H1 (cell line): ENCODE results near the gene PSPN.

Experiments used
- GTF2F1 ChIP-seq: IDR thresholded peaks from 2 replicates; pipeline ENCODE4 v1.6.1; 2012; ENCODE audit warnings: low read depth, low read length, improper control_type of control experiment, borderline replicate concordance
- NRF1 ChIP-seq: IDR thresholded peaks from 2 replicates; pipeline ENCODE4 v1.6.1; 2011; ENCODE audit warnings: mild to moderate bottlenecking, low read depth, low read length, improper control_type of control experiment
- POLR2AphosphoS5 ChIP-seq: IDR thresholded peaks from 2 replicates; pipeline ENCODE4 v1.6.1; 2011; ENCODE audit warnings: low read depth, low read length
- RAD21 ChIP-seq, 2 experiments: IDR thresholded peaks in 1 of 2; conservative IDR thresholded peaks in 1 of 2; 2 replicates each; pipeline ENCODE4 v1.6.1; 2011; ENCODE audit warnings: low read depth in 2 of 2, low read length in 2 of 2, improper control_type of control experiment in 1 of 2, inconsistent platforms in 1 of 2, mild to moderate bottlenecking in 1 of 2, moderate library complexity in 1 of 2
- RFX5 ChIP-seq: IDR thresholded peaks from 2 replicates; pipeline ENCODE4 v1.6.1; 2011; ENCODE audit warnings: low read depth, low read length, improper control_type of control experiment, borderline replicate concordance
- RNF2 ChIP-seq: fragments of 200-900, 300-1000 bp; sonication (generic); IDR thresholded peaks from 2 replicates; pipeline ENCODE4 v1.7.1; 2016; ENCODE audit warnings: borderline replicate concordance, low read depth, mild to moderate bottlenecking, antibody characterized with exemption, low read length; ENCODE audit not compliant: poor library complexity, severe bottlenecking; ENCODE audit errors: missing control alignments
- SP4 ChIP-seq: IDR thresholded peaks from 2 replicates; pipeline ENCODE4 v1.6.1; 2012; ENCODE audit warnings: low read length, inconsistent platforms
- TF ChIP-seq, protein P1 (sequence below), 3 experiments: IDR thresholded peaks; 1 replicate in 2 of 3; 2 replicates in 1 of 3; pipeline versions ENCODE4 v1.5.1 to v1.6.1; 2011; ENCODE audit warnings: low read length in 3 of 3, mild to moderate bottlenecking in 3 of 3, inconsistent platforms in 2 of 3, low read depth in 1 of 3, moderate library complexity in 1 of 3; ENCODE audit not compliant: insufficient read depth in 1 of 3; ENCODE audit errors: control extremely low read depth in 1 of 3

GRCh38 chr19:6334490-6335285 is 41.0 kb downstream of the PSPN start:
- TF ChIP-seq RFX5 = no peak
- no peak for TF ChIP-seq GTF2F1
- no peak for TF ChIP-seq POLR2AphosphoS5
- TF ChIP-seq SP4 = no peak
- TF ChIP-seq, protein P1, sequence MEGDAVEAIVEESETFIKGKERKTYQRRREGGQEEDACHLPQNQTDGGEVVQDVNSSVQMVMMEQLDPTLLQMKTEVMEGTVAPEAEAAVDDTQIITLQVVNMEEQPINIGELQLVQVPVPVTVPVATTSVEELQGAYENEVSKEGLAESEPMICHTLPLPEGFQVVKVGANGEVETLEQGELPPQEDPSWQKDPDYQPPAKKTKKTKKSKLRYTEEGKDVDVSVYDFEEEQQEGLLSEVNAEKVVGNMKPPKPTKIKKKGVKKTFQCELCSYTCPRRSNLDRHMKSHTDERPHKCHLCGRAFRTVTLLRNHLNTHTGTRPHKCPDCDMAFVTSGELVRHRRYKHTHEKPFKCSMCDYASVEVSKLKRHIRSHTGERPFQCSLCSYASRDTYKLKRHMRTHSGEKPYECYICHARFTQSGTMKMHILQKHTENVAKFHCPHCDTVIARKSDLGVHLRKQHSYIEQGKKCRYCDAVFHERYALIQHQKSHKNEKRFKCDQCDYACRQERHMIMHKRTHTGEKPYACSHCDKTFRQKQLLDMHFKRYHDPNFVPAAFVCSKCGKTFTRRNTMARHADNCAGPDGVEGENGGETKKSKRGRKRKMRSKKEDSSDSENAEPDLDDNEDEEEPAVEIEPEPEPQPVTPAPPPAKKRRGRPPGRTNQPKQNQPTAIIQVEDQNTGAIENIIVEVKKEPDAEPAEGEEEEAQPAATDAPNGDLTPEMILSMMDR (IDR thresholded peaks at IDR 0.05; ENCODE audit: control extremely low read depth in 1 of 3, insufficient read depth in 1 of 3, low read depth in 1 of 3, low read length in 3 of 3) = no peak
- no peak for TF ChIP-seq RAD21 (IDR thresholded peaks at IDR 0.05 in 1 of 2, conservative IDR thresholded peaks at IDR 0.05 in 1 of 2; ENCODE audit: low read depth in 2 of 2, low read length in 2 of 2)
- TF ChIP-seq NRF1 = no peak
- no peak for TF ChIP-seq RNF2
